ENCODE results near the gene AP1G1. TPM values are rescaled to one million over a fixed set of nuclear protein-coding genes. Genes with fewer than 3 reads are reported as not detected.
"Not testable (repeated sequence)": the region's sequence is repeated elsewhere in the genome, so short reads cannot be mapped to it uniquely, and the experiment has no call there.

Gene AP1G1
- polyA plus RNA-seq, 1 donor, result 49.0 TPM

DNA sequence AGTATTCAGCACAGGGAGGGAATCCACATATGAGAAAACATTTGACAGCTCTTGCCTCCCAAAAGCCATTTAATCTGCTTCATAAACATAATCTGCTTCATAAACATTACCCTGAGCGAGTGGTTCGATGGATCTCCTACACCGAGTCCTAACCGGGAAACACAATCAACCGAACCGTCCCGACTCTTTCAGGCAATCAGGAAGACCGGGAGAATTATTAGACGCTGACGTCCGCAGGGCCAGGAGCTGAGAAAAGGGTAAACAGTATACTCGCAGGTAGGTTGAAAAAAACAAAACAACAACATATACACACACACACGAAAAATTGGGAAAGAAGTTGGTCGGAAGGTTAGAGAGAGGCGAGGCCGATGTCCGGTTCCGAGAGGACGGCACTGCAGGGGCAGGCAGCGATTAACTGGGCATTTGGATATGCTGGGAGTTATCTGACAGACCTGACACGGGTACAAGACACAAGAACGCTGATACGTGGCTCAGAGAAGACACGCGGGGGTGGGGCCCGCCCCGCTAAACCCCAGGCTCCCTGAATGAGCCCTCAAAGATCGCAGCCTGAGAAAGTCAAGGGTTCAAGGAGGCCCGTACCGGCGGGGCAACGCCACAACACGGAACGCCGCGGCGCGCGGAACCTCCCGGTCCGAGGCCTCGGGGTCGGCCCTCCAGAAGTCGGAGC is 585 bp downstream of the AP1G1 start:
- DNase-seq, result no peak

DNA sequence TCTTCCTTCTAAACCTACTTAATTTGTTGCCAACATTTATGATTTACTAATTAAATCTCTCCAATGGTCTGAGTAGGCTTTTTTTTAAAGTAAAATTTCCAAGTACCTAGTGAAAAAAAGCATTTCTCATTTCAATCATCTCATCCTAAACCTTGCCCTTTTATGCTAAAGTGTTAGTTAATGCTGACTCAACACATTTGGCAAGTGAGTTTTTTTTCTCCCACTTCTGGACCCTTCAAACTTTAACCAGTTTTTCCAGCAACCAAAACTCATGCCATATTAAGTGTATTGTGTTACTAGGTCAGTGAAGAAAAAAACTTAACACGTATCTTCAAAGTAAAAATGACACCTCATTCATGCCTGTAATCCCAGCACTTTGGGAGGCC is 5.3 kb downstream of the AP1G1 start:
- DNase-seq, result no peak

DNA sequence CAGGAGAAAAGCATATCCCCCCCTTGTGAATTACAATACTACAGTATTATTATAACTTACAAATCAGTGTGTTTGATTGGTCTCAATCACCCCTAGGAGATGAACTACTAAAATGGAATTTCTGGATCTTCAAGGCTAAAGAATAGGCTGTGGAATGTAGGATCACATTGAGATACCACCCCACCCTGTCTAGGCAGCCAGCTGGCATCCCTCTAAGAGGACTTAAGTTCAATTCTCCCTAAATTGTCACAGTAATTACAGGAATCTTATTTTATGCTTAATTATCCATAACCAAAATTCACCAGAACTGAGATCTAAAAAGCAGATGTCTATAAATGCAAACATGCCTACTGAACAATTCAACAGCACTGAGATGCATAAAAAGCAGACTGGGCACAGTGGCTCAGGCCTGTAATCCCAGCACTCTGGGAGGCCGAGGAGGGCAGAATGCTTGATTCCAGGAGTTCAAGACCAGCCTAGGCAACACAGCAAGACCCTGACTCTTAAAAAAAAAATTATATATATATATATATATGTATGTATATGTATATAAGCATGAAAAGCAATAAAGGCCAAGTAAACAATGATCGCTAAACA is 12.0 kb downstream of the AP1G1 start:
- no peak for DNase-seq

DNA sequence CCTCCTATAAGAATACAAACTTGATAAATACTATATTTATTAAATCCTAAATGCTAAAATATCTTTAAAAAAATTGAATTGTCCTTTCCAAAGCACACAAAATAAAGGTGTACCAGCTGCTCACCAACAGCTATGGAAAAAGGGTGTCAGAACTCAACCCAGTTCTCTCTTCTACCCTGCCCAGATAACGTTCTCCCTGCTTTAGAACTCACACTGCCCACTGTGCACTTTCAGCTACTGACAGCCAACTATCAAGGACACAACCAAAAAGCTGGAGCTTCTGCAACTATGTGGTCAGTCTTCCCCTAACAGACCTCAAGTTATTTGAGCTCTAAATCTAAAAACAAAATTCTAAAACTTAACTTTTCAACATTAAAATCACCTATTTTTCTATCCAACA is 13.7 kb downstream of the AP1G1 start:
- no peak for DNase-seq

DNA sequence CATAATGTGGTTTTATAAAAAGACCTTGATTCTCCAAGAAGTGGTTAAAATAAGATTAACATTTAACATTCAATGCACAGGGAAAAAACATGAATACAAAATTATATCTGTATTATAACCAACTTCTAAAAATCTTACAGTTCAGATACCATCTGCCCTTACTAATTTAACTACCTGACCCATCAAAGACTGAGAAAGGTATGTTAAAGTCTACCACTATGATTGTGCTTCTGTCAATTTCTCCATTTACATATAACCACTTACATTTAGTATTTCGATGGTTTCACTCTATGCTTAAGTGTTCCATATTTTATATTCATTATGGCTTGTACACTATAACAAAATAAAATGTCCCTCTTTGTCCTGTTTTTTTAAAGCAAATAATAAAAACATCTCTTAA is 14.6 kb downstream of the AP1G1 start:
- DNase-seq, result no peak

DNA sequence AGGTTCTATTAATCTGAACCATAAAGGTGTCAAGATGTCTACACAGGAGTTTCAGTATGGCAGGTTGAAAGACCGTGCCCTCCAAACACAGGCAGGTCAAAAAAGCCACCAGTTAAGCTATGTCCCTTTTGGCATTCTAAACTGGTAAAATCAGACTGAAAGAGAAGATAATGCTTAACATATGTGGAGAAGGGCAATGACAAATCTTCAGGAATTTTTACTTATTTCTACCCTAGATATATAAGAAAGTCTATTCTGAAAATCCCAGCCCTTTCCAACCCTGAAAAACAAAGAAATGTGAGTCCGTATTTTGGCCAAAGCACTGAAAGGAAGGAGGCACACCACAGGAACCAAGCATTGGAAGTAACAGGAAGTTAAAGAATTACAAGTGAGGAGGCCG is 16.5 kb downstream of the AP1G1 start:
- DNase-seq, result no peak

DNA sequence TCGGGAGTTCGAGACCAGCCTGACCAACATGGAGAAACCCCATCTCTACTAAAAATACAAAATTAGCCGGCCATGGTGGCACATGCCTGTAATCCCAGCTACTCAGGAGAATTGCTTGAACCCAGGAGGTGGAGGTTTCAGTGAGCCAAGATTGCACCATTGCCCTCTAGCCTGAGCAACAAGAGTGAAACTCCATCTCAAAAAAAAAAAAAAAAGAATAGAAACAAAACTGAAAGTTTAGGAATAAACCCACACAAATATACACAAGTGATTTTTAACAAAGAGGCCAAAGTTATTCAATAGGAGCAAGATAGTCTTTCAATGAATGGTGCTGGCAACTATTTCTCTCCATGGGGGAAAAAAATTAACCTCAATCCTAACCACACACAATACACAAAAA is 18.3 kb downstream of the AP1G1 start:
- not testable (repeated sequence) for DNase-seq

DNA sequence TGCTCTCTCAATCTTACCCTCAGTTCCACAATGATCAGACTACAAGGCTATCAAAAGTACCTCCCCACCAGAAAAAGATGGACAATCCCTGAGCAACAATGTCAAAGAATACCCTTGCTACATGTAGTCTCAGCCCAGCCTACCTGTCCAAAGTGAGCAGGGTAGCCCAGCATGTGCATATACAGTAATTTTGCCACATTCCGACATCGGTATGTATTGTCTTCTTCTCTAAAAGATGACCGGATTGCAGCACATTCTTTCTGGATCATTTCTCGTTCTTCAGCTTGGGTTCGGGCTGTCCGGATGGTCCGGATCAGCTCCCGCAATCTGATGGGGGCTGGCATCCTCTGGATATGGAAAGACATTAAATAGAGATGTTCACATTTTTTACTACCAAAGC is 19.5 kb downstream of the AP1G1 start:
- no peak for DNase-seq

DNA sequence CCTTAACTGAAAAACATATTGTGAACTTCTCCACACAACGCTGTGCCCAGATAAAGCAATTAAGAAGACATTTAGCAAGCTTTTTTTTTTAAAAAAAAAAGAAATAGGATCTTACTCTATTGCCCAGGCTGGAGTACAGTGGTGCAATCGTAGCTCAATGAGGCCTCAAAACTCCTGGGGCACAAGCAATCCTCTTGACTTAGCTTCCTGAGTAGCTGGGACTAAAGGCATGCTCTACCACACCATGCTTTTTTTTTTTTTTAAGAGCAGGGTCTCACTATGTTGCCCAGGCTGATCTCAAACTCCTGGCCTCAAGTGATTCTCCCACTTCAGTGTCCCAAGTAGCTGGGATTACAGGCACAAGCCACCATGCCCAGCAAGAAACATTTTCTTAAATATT is 20.1 kb downstream of the AP1G1 start:
- no peak for DNase-seq

DNA sequence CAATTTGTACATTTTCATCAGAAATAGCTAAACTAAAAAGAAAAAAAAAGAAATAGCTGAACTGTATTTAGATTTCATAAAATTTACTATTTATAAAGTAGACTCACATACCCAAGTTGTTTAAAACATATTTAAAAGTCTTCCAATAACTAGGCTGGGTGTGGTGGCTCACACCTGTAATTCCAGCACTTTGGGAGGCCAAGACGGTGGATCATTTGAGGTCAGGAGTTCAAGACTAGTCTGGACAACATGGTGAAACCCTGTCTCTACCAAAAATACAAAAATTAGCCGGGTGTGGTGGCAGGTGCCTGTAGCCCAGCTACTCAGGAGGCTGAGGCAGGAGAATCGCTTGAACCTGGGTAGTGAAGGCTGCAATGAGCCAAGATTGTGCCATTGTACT is 23.5 kb downstream of the AP1G1 start:
- not testable (repeated sequence) for DNase-seq

DNA sequence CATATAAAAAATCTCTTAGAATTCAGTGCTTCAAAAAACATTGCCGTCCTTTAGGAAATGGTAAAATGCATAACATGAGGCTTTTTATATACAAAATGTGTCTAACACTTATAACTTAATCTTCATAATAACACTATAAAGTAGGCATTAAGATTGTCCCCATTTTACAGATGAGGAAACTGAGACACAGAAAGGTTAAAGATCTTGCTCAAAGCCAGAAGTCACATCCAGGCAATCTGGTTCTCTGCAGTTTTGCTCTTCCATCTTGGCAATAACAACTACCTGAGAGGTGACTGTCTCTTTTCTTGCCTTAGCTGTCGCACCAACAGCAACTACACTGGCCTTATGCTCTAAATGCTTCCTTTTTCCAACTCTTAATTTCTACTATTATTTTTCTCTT is 24.5 kb downstream of the AP1G1 start:
- DNase-seq, result no peak

DNA sequence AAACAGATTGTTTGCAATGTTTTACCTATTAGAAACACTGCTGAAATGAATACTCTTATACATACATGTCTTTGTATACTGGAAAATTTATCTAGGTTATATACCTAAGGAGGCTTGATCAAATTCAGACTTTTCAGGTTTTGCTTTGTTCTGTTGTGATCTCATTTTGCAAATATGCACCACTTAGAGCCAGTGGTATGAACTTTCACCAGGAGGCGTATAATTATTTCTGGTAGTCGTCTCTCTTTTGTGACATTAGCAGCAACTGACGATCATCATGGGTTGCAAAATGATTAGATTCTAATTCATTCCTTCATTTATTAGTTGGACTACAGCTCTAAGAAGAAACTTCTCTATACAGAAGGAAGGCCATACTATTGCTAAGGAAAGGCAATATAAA is 26.9 kb downstream of the AP1G1 start:
- no peak for DNase-seq

DNA sequence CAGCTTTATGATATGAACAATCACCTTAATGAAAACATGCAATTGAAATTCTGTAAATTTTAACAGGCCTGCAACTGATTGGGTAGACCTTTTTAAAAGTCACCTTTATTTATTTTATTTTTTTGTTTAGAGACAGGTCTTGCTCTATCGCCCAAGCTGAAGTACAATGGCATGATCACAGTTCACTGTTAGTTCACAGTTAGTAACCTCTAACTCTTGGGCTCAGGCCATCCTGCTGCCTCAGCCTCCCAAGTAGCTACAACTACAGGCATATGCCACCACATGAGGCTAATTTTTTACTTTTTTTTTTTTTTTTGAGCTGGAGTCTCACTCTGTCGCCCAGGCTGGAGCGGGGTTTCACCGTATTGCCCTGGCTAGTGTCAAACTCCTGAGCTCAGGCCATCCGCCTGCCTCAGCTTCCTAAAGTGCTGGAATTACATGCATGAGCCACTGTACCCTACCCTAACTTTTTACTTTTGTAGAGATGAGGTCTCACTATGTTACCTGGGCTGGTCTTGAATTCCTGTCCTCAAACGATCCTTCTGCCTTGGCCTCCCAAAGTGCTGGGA is 28.0 kb downstream of the AP1G1 start:
- DNase-seq, result no peak

DNA sequence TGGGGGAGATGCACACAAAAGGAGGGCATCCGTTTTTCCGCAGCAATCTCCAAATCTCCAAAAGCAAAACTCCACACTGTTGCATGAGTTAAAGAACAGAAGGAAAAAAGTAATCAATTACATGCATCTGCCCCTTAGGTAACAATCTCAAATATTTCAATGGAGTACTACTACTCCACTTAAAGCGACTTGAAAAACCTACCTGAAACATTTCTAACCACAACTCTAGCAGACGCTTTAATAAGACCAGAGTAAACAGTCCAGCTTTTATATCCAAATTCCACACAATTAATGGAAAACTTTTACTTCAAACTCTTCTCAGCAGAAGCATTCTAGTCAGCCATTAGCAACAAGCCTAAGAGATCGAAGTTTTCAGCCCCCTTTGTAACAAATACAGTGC is 29.9 kb downstream of the AP1G1 start:
- no peak for DNase-seq

DNA sequence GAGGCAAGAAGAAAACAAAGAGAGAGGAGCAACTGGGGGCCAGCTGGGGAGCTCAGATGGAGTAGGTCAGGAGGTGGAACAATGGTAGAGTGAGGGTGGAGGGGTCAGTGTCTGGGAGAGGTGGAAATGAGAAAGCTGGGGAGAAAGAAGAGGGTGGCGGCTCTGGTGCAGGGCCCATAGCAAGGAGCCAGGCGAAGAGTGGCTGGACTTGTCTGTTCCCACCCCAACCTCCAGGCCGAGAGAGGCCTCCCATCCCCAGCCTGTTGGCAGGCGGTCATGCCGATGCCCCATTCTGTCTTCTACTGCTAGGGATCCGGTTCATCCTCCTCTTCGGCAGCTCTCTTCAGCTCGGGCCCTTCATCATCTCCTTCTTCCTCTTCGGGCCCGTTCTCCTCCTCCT is 31.3 kb downstream of the AP1G1 start:
- no peak for DNase-seq

DNA sequence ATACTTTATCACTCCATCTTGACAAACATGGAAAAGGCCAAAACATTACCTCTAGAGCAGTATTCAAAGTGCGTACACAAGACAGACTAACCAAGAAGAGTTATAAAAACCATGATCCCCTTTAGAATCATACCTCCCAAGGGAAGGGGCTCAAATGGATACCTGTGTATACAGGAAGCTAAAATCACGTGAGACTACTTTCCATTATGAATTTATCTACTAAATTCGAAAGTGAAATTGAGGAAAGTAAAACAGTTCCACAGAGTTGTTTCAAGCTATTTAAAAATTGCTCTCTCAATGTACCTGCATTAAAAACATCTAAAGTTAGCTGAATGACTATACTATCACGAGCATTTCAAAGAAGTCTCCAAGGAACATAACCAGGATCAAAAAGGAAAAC is 32.7 kb downstream of the AP1G1 start:
- DNase-seq, result no peak

DNA sequence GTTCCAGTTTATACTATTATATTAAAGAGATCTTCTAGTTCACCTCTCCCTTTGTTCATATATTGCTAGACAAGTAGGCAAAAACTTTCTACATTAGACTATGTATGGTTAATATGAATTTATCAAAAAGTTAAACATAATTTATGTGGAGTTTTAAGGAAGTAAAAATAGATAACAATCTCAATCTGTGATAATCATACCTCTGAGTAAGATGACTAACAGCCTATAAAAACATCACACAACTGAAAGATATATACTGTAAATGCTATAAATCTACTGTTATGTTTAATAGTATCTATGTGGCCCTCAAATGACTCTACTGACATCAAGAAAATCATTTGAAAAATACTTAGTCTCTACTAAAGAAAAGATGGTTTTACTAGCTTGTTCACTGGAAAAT is 37.1 kb downstream of the AP1G1 start:
- no peak for DNase-seq

DNA sequence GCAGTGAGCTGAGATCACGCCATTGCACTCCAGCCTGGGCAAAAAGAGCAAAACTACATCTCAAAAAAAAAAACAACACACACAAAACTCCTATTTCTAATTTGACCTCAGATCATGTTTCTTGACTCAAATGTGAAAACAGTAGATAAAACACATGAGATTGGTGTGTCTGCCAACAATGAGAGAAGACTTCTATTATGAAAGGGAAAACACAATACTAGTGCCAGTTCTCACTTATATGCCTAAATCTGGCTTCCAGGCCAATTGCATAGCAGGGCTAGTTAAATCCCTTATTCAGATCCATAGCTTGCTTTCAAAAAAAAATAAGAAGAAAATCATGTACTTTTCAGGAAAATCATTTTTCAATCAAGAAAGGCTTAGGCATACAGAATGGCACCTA is 39.4 kb downstream of the AP1G1 start:
- DNase-seq, result no peak

DNA sequence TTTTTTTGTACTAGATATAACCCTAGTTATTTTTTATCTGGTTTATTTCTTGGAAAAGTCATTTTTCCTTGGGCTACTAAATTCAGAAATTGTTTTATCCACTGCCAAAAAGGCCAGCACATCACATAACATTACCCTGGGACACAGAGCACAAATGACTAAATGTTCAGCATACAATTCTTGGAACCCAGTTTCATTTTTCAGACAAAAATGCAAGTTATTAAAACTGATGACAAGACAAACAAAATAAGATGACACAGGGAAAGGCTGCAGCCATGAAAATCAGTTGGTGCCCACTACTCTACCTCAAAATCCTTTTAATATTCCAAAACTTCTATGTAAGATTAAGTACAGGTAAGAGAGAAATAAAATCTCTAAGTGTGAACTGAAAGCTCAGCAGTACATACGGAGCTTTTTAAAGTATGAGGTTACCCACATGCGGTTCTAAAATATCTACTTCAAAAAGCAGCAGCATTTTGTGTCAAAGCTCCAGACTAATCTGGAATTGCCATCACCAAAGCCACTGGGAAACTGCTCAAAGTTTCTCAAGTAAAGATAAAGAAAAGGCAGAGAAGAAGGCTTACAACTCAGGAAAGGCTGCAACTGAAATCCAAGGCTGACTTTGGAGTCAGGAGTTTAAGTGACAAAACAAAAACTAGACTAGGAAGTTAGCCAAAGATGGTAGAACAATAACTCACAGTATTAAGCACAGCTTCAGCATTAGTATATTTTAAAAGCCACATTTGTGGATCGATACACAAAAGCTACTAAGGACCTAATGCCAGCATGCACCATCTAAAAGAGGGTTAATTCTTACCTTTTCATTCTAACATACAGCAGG is 41.4 kb downstream of the AP1G1 start:
- peak; percentile 11 for DNase-seq

DNA sequence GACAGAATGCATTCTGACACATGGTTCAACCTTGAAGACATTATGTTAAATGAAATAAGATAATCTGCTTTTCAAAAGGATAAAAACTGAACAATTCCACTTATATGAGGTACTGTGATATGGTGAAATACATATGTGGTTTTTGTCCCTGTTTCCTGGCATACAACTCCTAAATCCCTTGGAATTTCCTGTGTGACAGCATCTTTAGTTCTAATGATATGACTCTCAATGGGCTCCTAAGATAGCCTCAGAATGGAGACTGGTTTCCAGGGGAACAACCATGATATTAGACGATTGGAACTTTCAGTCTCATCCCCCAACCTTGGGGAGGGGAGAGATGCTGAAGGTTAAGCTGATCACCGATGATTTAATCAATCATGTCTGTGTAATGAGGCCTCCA is 46.4 kb downstream of the AP1G1 start:
- DNase-seq, result no peak

DNA sequence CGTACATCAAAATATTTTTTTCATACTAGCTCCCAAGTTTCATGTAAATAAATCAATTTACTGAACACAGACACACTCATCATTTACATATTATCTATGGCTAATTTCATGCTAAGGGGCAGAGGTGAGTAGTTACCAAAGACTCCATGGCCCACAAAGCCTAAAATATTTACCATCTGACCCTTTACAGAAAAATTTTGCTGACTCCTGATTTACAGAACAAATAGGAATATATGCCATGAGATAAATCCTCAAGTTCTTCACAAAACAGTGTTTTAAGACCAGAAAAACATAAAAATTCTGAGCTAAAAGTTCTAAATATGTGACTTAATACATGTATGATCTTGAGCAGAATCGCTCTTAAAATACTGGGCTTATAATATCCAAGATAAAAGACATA is 47.5 kb downstream of the AP1G1 start:
- no peak for DNase-seq

DNA sequence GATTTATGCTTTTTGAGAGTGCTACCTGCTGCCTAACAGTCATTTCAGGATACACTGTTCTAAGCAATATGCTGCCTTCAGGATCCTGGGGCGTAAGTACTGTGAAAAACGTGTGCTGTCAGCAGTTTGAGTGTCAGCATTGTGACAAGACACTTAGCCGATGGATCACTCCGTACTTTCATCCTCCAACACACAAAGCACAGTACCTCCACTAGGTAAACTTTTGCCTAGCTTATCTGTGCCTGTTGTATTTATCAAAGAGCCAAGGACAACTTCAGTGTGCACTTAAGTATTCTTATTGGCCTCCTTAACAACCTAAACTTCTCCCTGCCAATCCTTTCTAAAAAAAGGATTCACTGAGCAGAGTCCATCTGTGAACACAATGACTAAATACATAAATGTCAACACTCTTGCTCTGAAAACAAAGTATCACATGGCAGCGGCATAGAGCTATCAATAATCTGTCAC is 50.3 kb downstream of the AP1G1 start:
- no peak for DNase-seq

DNA sequence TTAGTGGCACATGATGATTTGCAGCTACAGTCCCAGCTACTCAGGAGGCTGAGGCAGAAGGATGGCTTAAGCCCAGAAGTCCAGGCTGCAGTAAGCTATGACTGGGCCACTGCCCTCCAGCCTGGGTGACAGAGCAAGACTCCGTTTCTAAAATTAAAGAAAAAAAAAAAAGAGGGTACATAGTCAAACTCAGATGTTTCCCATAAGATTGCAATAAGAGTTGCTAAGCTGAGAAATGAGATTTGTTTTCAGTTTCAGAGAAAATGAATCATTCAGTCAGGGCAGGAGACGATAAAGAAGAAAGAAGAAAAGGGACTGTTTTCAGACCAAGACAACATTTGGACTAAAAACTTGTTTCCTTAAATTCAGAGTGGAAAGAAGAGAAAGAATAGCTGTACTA is 54.0 kb downstream of the AP1G1 start:
- no peak for DNase-seq

DNA sequence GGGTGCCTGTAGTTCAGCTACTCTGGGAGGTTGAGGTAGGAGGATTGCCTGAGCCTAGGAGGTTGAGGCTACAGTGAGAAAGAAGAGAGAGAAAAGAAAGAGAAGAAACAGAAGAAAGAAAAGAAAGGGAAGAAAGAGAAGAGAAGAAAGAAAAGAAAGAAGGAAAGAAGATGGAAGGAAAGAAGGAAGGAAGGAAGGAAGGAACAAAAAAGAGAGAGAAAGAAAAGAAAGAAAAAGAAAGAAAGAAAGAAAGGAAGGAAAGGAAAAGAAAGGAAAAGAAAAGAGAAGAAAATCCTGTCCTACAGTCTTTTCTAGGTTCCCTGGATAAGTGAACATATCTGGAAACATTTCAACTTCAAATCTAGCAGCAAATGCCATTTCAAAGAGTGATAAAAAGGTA is 54.5 kb downstream of the AP1G1 start:
- no peak for DNase-seq
